GM21786 (cell line): ENCODE data around the gene FANCG.

Experiments
- ATAC-seq: cut with Tn5 transposase; IDR thresholded peaks from one replicate; pipeline ENCODE4 v1.9.1; 2021; ENCODE audit not compliant: unreplicated experiment

Gene FANCG

DNA sequence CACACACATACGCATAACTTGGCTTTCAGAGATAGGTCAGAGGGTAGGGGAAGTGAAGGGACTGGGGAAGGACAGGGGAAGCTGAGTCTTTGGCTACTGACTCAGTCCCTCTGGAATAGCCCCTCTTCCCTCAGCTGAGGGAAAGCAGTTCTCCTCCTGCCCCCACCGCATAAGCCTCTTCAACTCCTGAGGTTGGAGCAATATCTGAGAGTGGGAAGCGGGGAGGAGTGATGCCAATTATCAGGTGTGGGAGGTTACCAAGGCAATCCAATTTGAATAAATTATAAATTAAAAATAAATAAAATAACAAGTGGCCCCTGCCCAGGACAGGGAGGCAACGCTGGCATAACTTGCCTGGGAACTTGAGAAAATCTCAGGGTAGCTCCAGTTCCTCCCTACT is 24.8 kb upstream of the FANCG start:
- no peak for ATAC-seq

DNA sequence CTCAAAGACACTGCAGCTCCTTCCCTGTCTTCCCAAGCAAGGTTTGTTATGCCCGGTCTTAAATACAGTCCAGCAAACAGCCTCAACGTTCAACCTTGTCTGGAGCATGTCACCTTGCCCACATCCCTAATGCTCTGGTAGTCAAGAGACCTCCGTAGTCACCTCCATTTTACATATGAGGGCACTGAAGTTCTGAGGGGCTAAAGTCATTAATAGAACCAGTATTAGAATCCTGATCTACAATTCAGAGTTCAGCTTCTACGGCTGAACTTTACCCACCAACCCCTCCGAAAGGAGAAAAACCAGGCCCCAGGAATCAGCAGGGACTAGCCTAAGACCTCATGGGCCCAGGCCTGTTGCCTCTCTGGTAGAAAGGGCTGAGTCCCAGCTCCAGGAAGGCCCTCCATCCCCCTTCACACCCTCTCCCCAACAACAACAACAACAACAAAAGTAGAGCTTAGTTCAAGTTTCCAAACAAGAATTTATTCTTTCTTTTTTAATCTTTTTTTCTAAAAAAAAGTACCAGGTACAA is 24.0 kb upstream of the FANCG start:
- ATAC-seq, result no peak

DNA sequence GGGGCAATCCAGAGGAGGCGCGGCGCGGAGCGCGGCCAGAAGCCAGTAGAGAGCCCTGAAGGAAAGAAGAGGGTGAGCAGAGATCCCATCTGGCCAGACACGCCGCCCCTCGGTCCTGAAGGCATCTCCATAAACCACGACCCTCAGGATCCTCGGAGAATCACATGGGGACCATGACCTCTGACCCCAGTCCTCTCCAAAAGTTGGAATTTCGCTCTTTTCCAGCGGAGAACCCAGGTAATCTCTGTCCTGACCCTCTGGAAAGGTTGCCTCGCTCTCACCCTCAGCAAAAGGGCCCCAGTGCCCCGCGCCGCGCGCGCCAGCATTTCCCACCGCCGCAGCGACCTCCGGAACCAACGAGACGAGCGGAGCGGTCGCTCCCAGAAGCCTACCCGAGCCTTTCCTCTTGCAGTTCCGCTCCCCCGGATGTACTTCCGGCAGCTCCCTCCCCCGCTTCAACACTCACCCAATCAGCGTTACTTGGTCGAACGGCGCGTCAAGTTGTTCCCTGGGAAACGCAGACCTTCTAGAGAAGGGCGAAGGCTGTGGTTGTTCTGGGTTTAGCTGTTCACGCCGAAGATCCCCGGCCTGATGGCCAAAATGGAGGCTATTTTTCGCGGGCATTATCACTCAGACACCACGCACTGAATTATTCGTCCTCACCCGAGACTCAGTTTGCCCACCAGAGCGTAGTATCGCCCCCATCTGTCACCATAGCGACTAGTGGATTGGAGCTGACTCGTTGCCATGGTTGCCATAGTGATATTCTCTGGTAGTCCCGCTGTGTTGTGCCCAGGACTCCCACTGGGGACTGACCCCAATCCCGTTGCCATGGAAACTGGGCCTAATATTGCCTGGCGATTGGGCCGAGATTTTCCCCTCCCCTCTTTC is 23.3 kb upstream of the FANCG start, which contains the start of gene STOML2:
Gene STOML2 (minus strand): TSS at position 363 of the 891 bp plus-strand sequence. CDS start 37 bp downstream, at position 326.
- peak; percentile 97 for ATAC-seq

DNA sequence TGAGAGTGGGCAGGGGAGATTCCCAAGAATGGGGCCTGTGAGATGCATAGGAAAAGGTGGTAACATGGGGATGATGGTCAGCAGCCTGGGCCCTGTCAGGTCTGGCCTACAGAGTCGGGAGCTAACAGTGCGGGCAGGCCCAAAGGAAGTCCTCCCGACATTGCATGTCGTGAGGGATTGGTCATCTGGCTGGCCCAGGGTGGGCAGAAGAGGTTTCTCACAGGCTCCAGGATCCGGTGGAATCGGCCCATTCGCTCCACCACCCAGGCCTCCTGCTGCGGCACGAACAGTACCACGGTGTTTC is 22.7 kb upstream of the FANCG start:
- peak; percentile 7 for ATAC-seq

DNA sequence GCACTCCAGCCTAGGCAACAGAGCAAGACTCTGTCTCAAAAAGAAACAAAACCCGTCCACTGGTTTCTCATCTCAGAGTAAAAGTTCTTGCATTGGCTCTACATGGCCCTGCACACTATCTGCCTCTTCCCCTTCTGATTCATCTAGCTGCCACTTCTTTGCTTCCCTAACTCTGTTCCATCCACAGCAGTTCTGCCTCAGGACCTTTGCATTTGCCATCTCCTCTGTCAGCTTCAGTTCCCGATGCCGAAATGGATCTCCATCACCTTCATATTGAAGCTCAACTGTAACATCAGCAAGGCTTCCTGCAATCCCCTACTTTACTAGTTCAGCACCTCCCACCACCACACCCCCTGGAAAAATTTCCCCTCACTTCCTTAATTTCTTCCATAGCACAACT is 17.8 kb upstream of the FANCG start:
- ATAC-seq, result no peak

DNA sequence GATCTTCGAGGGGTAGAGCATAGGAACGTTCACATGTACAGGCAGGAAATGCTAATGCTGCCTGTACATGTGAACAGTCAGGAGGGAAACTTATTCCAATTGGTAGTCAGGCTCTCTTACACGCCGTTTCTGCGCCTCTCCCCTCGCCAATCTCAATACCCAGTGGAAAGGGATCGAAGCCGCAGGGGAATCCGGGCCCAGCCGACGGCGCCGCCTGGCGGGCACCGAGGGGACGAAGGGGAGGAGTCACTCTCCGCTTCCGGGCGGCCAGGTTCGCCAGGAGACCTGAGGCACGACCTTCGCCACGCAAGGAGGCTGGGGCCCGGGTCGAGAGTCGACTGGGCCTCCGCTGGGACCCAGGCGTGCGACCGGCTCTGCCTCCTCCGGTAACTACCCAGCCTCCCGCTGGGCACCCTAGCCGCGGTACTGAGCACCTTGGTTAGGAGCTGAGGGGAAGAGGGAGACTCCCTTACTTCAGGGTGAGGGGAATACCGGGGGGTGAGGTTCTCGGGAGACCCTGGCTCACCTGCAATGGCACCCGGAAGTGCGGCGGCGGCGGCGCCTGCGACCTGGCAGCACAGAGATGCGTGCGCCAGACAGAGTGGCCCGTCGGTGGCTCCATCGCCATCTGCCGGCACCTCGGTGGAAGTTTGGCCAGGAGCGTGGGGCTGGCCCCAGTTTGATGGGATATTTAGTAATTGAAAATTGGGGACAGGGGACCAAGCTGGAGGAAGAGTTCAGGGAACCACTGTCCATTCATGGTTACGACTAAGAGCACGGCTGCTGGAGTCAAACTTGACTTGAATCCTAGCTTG is 16.5 kb upstream of the FANCG start, which contains the start of gene PIGO:
Gene PIGO (minus strand): TSS at position 557 of the 815 bp plus-strand sequence. CDS start 1,026 bp downstream, outside the sequence.
- peak; percentile 90 for ATAC-seq

DNA sequence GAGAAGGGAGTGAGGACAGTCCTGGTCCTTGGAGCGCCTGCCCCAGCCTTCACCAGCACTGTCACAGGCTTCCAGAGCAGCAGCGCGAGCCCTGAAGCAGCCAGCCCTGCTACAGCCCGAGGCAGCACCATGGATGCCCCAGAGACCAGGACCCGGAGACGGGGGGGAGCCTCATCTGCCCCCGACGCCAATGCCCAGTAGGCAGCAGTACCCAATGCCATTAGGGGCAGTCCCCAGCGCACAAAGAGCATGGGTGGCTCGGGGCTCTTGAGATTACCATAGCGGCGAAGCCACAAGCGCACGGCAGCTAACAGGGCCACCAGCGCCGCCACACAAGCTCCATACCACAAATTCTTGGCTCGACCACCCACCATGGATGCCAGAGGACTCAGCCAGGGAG is 11.8 kb upstream of the FANCG start:
- no peak for ATAC-seq

DNA sequence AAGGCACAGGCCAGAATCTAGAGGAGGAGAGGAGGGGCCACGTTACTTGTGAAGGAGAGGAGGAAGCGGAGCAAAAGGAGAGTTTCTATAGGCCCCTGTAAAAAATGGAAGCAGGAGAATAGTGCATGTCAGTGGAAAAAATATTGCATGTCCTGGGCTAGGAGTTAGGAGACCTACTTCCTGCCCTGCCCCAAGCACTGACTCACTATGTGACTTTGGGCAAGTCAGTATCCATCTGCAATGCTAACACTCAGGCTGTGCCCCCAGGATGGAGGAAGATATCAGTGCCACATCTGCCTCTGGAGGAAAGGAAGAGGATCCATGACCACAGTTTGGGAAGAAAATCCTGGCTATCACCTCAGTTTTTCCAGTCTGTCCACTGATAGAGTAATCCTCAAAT is 9.7 kb upstream of the FANCG start:
- ATAC-seq, result no peak

DNA sequence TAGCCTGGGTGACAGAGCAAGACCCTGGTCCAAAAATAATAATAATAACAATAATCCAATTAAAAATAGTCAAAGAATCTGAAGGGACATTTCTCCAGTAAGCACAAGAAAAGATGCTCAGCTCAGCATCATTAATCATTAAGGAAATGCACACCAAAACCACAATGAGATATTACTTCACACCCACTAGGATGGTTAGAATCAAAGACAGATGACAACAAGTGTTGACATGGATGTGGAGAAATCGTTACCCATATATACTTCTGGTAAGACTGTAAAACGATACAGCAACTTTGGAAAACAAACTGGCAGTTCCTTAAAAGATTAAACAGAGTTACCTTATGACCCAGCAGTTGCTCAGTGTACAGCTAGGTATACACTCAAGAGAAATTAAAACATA is 5.3 kb upstream of the FANCG start:
- ATAC-seq, result no peak

DNA sequence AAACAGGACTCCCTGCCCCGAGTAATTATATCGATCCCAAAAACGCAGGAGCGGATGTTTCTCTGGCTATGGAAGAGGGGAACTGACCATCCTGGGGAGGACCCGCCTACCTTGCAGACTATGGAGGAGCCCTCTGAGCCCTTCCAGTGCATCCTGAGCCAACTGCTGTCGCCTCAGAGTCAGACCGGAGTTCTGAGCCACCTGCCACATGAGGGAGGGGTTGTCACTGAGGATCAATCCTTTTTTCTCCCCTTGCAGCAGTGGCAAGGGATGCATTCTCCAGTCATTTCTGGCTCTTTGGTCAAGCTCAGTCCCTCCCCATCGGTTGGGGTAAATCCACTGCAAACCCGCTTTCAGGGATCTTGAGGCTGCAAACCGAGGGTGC is 709 bp downstream of the FANCG start:
- ATAC-seq, result no peak

DNA sequence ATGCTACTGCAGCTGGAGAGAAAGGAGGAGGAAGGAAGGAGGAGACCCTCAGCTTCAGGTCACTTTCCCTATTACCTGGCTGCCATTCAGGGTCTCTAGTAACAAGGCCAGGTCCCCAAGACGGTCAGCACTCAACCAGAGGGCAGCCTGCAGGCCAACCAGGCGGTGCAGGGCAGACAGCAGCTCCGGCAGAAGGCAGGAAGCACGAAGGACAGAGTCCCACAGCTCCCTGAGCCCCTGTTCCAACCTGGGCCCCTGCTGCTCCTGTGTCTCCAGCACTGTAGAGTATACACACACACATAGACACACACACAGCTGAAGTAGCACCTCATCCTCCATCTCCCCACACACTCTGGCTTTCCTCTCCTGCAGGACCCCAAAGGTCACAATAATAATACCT is 1.7 kb downstream of the FANCG start:
- ATAC-seq, result no peak

DNA sequence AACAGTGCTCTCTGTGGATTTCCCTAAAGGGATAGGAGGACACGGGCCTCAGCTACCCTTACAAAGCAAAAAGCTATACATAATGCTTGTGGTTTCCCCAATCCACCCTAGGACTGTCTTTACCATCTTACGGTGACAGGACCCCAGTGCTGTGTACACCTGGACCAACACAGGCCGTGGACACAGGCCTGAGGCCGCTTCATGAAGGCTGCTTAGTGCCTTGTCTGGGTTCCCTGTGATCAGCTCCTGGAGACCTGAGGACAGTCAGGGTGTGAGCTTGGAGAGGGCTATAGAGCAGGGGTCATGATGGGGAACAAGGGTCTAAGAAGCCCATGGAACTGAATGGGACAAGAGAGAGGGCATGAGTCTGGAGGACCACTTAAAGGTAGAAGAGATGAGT is 2.9 kb downstream of the FANCG start:
- ATAC-seq, result no peak

DNA sequence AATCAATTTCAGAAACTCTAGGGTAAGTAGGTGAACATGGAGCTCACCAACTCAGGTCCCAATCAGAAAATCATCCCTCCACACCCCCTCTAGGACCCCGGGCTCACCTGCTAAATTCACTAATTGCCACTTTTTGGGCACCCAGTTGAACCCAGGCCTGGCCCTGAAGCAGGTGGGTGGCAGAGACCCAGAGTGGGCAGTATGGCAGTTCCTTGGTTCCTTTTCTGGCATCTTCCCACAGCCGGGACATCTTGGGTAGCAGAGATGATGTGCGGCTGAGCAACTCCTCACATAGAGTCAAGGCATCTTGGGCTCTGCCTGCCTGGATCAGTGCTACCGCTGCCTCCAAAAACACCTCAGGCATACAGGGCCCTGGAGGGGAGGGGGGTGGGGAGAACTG is 4.4 kb downstream of the FANCG start:
- ATAC-seq, result no peak

DNA sequence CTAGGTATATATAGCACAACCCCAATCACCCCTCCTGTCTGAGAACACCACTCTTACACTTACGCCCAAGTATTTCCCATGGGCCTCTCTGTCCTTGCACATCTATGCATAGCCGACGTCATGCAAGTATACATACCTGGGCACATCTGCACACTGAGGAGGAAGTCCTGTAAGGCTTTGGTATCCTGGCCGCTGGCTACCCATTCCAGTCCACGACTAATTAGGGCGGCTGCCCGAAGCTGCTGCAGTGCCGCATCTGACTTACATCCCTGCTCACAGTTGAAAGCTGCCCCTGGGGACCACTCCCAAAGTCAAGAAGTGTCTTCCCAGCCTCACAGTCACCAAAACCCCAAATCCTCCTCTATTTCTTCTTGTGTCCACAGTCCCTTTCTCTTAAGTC is 5.0 kb downstream of the FANCG start:
- ATAC-seq, result no peak

DNA sequence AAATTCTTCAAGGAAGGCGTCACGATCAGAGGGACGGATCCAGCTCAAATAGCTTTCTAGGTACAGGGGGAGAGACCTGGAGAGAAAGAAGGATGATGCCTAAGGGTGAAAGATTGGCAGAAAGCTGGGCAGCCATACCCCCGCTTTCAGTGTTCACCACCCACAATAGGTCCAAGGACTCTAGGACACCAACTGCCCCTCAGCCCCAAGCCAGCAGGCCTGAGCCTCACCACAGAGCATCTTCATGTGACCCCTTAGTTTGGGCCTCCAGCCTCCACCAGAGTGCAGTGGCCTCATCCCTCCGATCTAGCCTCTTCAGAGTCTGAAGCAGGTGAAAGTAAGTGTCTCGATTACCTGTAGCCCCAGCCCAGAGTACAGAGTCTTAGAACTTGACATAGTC is 5.6 kb downstream of the FANCG start:
- ATAC-seq, result no peak

DNA sequence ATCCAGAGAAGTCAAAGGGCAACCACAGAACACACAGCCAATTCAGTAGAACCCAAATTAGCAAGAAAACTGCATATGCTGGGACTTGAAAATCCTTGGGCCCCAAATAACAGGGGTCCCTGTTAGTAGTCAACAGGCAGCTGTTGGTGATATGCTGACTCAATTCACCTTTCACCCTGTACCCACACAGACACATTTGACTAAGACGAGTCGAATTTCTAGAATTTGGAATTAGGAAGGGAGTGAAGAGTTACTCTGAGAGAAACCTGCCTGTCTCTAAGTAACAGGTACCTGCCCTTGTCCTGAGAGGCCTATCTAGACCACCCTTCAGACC is 6.5 kb downstream of the FANCG start:
- no peak for ATAC-seq

DNA sequence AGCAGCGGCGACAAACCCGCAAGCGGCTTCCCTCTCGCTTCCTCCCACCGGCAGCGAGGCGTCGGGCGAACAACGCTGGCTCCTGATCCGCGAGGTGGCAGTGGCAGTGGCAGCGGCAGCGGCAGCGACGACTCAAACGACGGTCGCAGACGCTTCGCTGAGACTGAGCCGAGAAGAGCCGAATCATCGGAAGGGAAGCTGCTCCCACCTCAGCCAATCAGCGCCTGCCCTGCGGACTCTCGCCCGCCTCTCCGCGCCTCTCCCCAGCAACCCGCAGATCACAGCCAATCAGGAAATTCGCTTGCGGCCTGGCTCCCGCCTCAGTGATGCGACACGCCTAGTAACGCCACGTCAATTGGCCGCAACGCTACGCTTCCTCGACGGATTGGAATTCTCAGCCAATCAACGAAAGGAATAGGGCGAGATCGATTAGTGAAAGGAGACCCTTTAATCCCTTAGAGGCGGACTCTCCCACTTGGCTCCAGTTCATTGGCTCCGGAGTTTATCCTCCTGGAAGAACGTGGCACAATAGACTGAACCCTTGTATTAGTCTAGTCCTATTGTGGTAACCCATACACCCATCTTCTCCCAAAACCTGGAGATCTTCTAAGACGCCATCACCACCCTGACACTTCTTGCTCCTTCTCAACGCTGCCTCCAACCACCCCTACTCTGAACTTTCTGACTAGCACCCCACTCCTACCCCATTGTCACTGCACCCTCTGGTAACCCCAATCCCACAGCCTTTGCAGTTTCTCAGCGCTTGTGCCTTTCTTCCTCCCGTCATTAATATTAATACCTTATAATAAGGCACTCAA is 7.1 kb downstream of the FANCG start, which contains the start of gene VCP:
Gene VCP (minus strand): TSS at position 165 of the 818 bp plus-strand sequence. CDS start 272 bp downstream, outside the sequence.
- peak; percentile 86 for ATAC-seq

DNA sequence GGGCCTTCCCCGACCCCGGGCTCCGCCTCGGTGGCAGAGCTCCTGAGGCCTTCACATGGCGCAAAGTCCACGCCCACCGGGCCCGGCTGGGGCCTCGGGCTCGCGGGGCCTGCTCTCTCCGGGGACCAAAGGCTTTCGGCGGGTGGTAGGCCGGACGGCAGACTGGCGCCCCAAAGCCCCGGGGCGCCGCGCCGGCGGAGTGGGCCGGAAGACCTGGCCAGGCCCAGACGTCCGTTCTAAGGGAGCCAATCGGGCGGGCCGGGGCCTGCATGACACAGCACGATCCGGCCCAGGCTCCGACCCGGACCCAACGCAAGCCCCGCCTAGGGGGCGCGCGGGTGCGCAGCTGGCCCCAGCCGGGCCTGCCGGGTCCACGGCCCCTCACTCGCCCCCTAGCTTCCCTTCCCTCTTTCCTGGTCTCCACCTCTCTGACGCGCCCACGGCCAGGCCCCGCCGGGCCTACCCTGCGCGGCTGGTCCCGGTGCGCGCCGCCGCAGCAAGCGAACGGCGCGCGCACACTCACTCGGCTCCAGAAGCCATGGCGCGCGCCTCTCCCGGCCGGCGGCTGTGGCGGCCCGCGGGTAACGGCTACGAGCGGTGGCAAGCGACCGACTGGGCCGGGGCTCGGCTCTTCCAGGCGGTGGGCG is 7.8 kb downstream of the FANCG start:
- ATAC-seq, result peak; percentile 39

DNA sequence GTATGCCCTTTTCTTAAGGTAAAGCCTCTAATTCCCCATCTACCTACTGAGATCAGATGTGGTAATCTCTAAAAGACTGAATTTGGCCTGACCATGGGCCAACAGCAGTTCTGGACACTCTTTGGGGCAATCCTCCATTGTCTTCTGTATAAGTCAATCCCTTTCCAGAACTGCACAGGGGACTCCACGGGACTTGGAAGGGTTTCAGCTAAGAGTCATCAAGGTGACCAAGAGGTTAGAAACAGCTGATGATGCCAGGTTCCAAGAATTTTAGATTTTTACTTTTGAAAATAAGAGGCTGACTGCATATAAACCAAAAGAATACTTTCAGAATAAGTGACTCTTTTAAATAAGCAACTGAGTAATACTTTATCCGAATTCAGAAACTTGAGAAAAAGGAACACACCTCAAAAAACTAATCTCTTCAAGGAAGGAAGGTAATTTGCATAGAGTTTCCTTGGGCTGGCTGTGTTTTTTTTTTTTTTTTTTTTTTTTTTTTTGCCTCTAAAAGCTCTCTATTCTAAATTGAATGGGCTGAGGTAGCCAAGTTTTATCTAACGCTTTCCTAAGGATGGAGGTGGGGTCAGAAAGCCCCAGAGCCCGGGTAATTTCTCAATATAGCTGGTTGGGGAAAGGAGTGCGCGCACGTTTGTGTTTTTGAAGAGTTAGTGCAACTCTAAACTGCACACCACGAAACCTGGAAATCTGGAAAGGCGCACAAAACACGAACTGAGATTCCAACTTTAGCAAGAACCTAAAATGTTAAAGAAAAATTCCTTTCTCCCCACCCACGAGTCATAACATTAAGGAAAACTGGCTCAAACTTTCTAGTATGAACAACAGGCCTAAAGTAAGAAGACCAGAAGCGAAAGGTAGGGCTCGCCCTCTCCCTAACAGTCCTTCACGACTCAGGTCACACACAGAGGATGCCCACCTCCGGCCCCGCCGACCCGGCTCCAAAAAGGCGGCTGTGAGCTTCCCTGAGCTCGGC is 8.6 kb downstream of the FANCG start:
- no peak for ATAC-seq
